Panc1 (cell line): ENCODE data around the gene ITPKB. TPM values are rescaled to one million over a fixed set of nuclear protein-coding genes. Genes with fewer than 3 reads are reported as not detected.

Experiments
- ATAC-seq: fragments of 200-7000 bp; cut with Tn5 transposase; 2 replicates; pipeline ENCODE4 v1.9.1; 2020; ENCODE audit warnings: mild to moderate bottlenecking, moderate library complexity
- BruUV-seq: library from RNA; stranded (reverse); fragments of 400-500 nt; replicated peaks from 2 replicates; lab custom pipeline; 2021; lab: Mats Ljungman, UMichigan
- CTCF ChIA-PET: fragments of 300-600 bp; sonication (Branson Sonifier 250); formaldehyde crosslinking; loops from one replicate; lab custom pipeline; 2022; ENCODE audit warnings: antibody characterized with exemption; lab: Charles Lee
- POLR2A ChIA-PET: fragments of 300-600 bp; sonication (Branson Sonifier 250); formaldehyde crosslinking; loops from one replicate; lab custom pipeline; 2022; ENCODE audit warnings: antibody characterized with exemption; lab: Charles Lee
- DNase-seq: peaks from one replicate; pipeline ENCODE4 v3.0.0-alpha.2; 2010; ENCODE audit warnings: low read depth, low spot score
- H3K27ac ChIP-seq: 2 replicates; pipeline ENCODE4 v1.5.1; 2011; ENCODE audit warnings: mild to moderate bottlenecking, low read length, inconsistent platforms
- H3K27me3 ChIP-seq: fragments of 200-500 bp; sonication (Bioruptor generic); 2 replicates; pipeline ENCODE4 v1.6.0; 2014; ENCODE audit warnings: low read length, inconsistent platforms; ENCODE audit not compliant: control insufficient read depth, insufficient read depth
- H3K36me3 ChIP-seq: fragments of 200-500 bp; sonication (Bioruptor generic); 2 replicates; pipeline ENCODE4 v1.5.1; 2014; ENCODE audit warnings: inconsistent platforms, mild to moderate bottlenecking, low read length, moderate library complexity; ENCODE audit not compliant: control insufficient read depth, insufficient read depth
- H3K4me1 ChIP-seq: 2 replicates; pipeline ENCODE4 v1.5.1; 2011; ENCODE audit warnings: inconsistent platforms, mild to moderate bottlenecking, low read length, moderate library complexity; ENCODE audit not compliant: control insufficient read depth, insufficient read depth
- H3K4me3 ChIP-seq, 2 experiments: 2 replicates each; pipeline ENCODE4 v1.5.1; 2011 to 2012; ENCODE audit warnings: low read depth in 2 of 2, low read length in 2 of 2, mild to moderate bottlenecking in 2 of 2, inconsistent platforms in 1 of 2, moderate library complexity in 1 of 2
- H3K9me3 ChIP-seq: fragments of 200-500 bp; sonication (Bioruptor generic); 2 replicates; pipeline ENCODE4 v1.5.1; 2014; ENCODE audit warnings: low read depth, mild to moderate bottlenecking, inconsistent platforms, low read length, moderate library complexity; ENCODE audit not compliant: control insufficient read depth, insufficient read depth
- POLR2AphosphoS5 ChIP-seq: IDR thresholded peaks from 2 replicates; pipeline ENCODE4 v1.6.1; 2012; ENCODE audit warnings: mild to moderate bottlenecking, low read depth, low read length, moderate library complexity
- REST ChIP-seq, 2 experiments: IDR thresholded peaks; 2 replicates each; pipeline ENCODE4 v1.6.1; 2011 to 2012; ENCODE audit warnings: low read depth in 2 of 2, control low read depth in 1 of 2, low read length in 1 of 2, mild to moderate bottlenecking in 1 of 2, moderate library complexity in 1 of 2; ENCODE audit not compliant: insufficient read depth in 1 of 2
- SIN3A ChIP-seq: IDR thresholded peaks from 2 replicates; pipeline ENCODE4 v1.6.1; 2012; ENCODE audit warnings: low read depth, mild to moderate bottlenecking, low read length, moderate library complexity, borderline replicate concordance; ENCODE audit not compliant: insufficient read depth
- TCF7L2 ChIP-seq: IDR thresholded peaks from 2 replicates; pipeline ENCODE4 v1.6.1; 2011; ENCODE audit warnings: mild to moderate bottlenecking, low read depth, low read length, inconsistent platforms
- in situ Hi-C: cut with HindIII; loops from 2 replicates; pipeline ENCODE4 v1.10.0; 2016; ENCODE audit warnings: low sequenced_read_pairs, low pct_unique_long_range_greater_than_20kb
- intact Hi-C: fragments of 100-400 bp; cut with micrococcal nuclease; formaldehyde crosslinking; loops from one replicate; pipeline ENCODE4 v1.10.0; 2022; ENCODE audit not compliant: unreplicated experiment
- total RNA-seq: library from RNA; stranded (reverse); gene quantifications from one replicate; pipeline ENCODE4 v1.2.1, GENCODE V29; 2021; ENCODE audit not compliant: unreplicated experiment
- TF ChIP-seq, protein P1 (sequence below): fragments of 450-650 bp; IDR thresholded peaks from 2 replicates; pipeline ENCODE4 v1.5.1; 2017; ENCODE audit warnings: mild to moderate bottlenecking

Gene ITPKB
- total RNA-seq, 1 experiment from 2014 or later = 10.9 TPM

GRCh38 chr1:226589008-226589733, 149.9 kb downstream of the ITPKB start:
- Histone ChIP-seq H3K36me3 (no peaks in the 10 kb centered on the region), H3K4me3 (no peak overlapping the region), H3K27ac (no peak overlapping the region), H3K27me3 (no peaks in the 10 kb centered on the region; the same call in none of the 2 replicates), H3K4me1 (no peaks in the 10 kb centered on the region), H3K9me3 (no peaks in the 10 kb centered on the region)
- no peak for ATAC-seq
- DNase-seq = no peak
- ChIA-PET POLR2A (no interaction called here), CTCF (no interaction called here)
- TF ChIP-seq SIN3A = no peak
- TF ChIP-seq, protein P1, sequence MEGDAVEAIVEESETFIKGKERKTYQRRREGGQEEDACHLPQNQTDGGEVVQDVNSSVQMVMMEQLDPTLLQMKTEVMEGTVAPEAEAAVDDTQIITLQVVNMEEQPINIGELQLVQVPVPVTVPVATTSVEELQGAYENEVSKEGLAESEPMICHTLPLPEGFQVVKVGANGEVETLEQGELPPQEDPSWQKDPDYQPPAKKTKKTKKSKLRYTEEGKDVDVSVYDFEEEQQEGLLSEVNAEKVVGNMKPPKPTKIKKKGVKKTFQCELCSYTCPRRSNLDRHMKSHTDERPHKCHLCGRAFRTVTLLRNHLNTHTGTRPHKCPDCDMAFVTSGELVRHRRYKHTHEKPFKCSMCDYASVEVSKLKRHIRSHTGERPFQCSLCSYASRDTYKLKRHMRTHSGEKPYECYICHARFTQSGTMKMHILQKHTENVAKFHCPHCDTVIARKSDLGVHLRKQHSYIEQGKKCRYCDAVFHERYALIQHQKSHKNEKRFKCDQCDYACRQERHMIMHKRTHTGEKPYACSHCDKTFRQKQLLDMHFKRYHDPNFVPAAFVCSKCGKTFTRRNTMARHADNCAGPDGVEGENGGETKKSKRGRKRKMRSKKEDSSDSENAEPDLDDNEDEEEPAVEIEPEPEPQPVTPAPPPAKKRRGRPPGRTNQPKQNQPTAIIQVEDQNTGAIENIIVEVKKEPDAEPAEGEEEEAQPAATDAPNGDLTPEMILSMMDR = no peak
- TF ChIP-seq REST (IDR thresholded peaks at IDR 0.05; ENCODE audit: insufficient read depth in 1 of 2, low read depth in 2 of 2, low read length in 1 of 2) = no peak
- TF ChIP-seq TCF7L2 = no peak
- TF ChIP-seq POLR2AphosphoS5 = no peak
- intact Hi-C loops = no loop called here
- no TSS peak for BruUV-seq
- in situ Hi-C loops = no loop called here

GRCh38 chr1:226588484-226588883, 150.6 kb downstream of the ITPKB start:
- no peak for TF ChIP-seq POLR2AphosphoS5
- no peak for TF ChIP-seq SIN3A
- no peak for TF ChIP-seq TCF7L2
- TF ChIP-seq, protein P1 = no peak
- TF ChIP-seq REST (IDR thresholded peaks at IDR 0.05; ENCODE audit: insufficient read depth in 1 of 2, low read depth in 2 of 2, low read length in 1 of 2) = no peak
- intact Hi-C loops = no loop called here
- ATAC-seq = no peak
- DNase-seq = no peak
- ChIA-PET CTCF (no interaction called here), POLR2A (no interaction called here)
- Histone ChIP-seq H3K27me3 (peaks cover 1% of the 10 kb centered on the region), H3K36me3 (no peaks in the 10 kb centered on the region), H3K9me3 (no peaks in the 10 kb centered on the region), H3K4me1 (no peaks in the 10 kb centered on the region), H3K4me3 (no peak overlapping the region), H3K27ac (no peak overlapping the region)
- BruUV-seq = no TSS peak
- in situ Hi-C loops = no loop called here
